ENCODE data around the gene CHD5. TPM values are rescaled to one million over a fixed set of nuclear protein-coding genes. Genes with fewer than 3 reads are reported as not detected.

The CHD5 gene
- total and polyA plus RNA-seq, 2 of the 13 experiments (the other 11 are each of a cell fraction or from before 2014, with no cell fraction given) = 0.02 to 0.21 TPM

GRCh38 chr1:6207921-6208320 lies 27.8 kb upstream of the CHD5 start (continued):
- TF ChIP-seq ZBED4 (CRISPR knock-in tag; IDR thresholded peaks at IDR 0.05; ENCODE audit: borderline replicate concordance) = no peak
- no peak for TF ChIP-seq CEBPG (CRISPR knock-in tag; IDR thresholded peaks at IDR 0.05)

- intact Hi-C loops (cut with micrococcal nuclease; ENCODE audit: unreplicated experiment) (loop anchor here (10.0 kb wide), 1 partner anchor 622 kb away; no protein-coding TSS in a partner anchor), in situ Hi-C loops (cut with HindIII; ENCODE audit: extremely low pct_ligation_motif_present, low pct_unique_long_range_greater_than_20kb) (no loop called here)
- WGBS (ENCODE audit: low lambda C conversion rate) = 97% methylated on average over 3 of the region's 19 CpGs
- DNase-seq (ENCODE audit: low spot score) (no peak), FAIRE-seq (no peak), ATAC-seq (no peak)
- Histone ChIP-seq H4K20me1 (ENCODE audit: insufficient read depth, low read length) (no peaks in the 10 kb centered on the region), H3K4me3 (replicated peaks in 1 of 3; ENCODE audit: insufficient read depth in 1 of 3, low read depth in 2 of 3, low read length in 3 of 3) (peak overlapping the region; percentile 19 to 90 (median 79); a peak in 4 of 6 replicates), H3K4me1 (ENCODE audit: insufficient read depth, low read length) (peaks cover 17% of the 10 kb centered on the region), H3K27ac (ENCODE audit: extremely low read length, insufficient read depth, low read length) (no peak overlapping the region), H2AFZ (ENCODE audit: low read length) (no peak overlapping the region), H3K79me2 (ENCODE audit: insufficient read depth, low read length) (no peaks in the 10 kb centered on the region), H3K27me3 (ENCODE audit: control insufficient read depth in 1 of 2, insufficient read depth in 2 of 2, low read length in 2 of 2) (no peaks in the 10 kb centered on the region), H3K36me3 (replicated peaks in 1 of 2; ENCODE audit: control insufficient read depth in 1 of 2, insufficient read depth in 2 of 2, low read length in 2 of 2) (peaks cover 4 to 12% of the 10 kb centered on the region in 2 experiments; a peak in 4 of 5 replicates), H3K4me2 (ENCODE audit: low read depth, low read length) (peak overlapping the region; percentile 92), H3K9me3 (ENCODE audit: low read length) (no peaks in the 10 kb centered on the region), H3K9ac (ENCODE audit: insufficient read depth, low read depth, low read length) (peak overlapping the region; percentile 78; the same call in 1 of the 2 replicates)
- TF ChIP-seq TEAD3 (CRISPR knock-in tag; optimal IDR thresholded peaks at IDR 0.05; ENCODE audit: borderline replicate concordance) (no peak), HIVEP1 (CRISPR knock-in tag; IDR thresholded peaks at IDR 0.05) (0 out of 2 replicates have a peak, but pooled peaks have one; percentile 29)
- ChIA-PET POLR2A (interaction anchor here (0.6 to 1.7 kb wide), 6 partner anchors 15 to 186 kb away, joined by 3 to 11 read pairs (median 3); partner anchors contain the start of genes ACOT7 and ICMT), CTCF (ENCODE audit: low intra/inter-chr PET ratio, low total read pairs) (no interaction called here)
- TSS peak; percentile 68 for BruUV-seq (replicated peaks)
These were observed 27.2 kb upstream of the CHD5 start for GRCh38 chr1:6207075-6207885.

All from HepG2 (cell line).